ENCODE data around the gene PLCXD3.

PLCXD3 gene

GRCh38 chr5:41306005-41306404 is 204.4 kb downstream of the PLCXD3 start:
- TF ChIP-seq CTCF (IDR thresholded peaks at IDR 0.05; ENCODE audit: low read depth, low read length, missing control alignments) = no peak
- no peak for DNase-seq (ENCODE audit: low read depth)
- H3K4me3 ChIP-seq (ENCODE audit: low read depth, low read length) = no peak overlapping the region

GRCh38 chr5:41305056-41305455 is 205.3 kb downstream of the PLCXD3 start:
- no peak overlapping the region for H3K4me3 ChIP-seq (ENCODE audit: low read depth, low read length)
- TF ChIP-seq CTCF (IDR thresholded peaks at IDR 0.05; ENCODE audit: low read depth, low read length, missing control alignments) = no peak
- DNase-seq (ENCODE audit: low read depth) = no peak

GRCh38 chr5:41296066-41296465 is 214.3 kb downstream of the PLCXD3 start:
- TF ChIP-seq CTCF (IDR thresholded peaks at IDR 0.05; ENCODE audit: low read depth, low read length, missing control alignments) = no peak
- H3K4me3 ChIP-seq (ENCODE audit: low read depth, low read length) = no peak overlapping the region
- no peak for DNase-seq (ENCODE audit: low read depth)

GRCh38 chr5:41291323-41291722 is 219.1 kb downstream of the PLCXD3 start:
- no peak for TF ChIP-seq CTCF (IDR thresholded peaks at IDR 0.05; ENCODE audit: low read depth, low read length, missing control alignments)
- DNase-seq (ENCODE audit: low read depth) = no peak
- H3K4me3 ChIP-seq (ENCODE audit: low read depth, low read length) = no peak overlapping the region

- no peak for TF ChIP-seq CTCF (IDR thresholded peaks at IDR 0.05; ENCODE audit: low read depth, low read length, missing control alignments)
- no peak for DNase-seq (ENCODE audit: low read depth)
These were observed 219.6 kb downstream of the PLCXD3 start for GRCh38 chr5:41290810-41291209.

GRCh38 chr5:41289970-41290464 is 220.4 kb downstream of the PLCXD3 start:
- no peak for TF ChIP-seq CTCF (IDR thresholded peaks at IDR 0.05; ENCODE audit: low read depth, low read length, missing control alignments)
- H3K4me3 ChIP-seq (ENCODE audit: low read depth, low read length) = no peak overlapping the region
- DNase-seq (ENCODE audit: low read depth) = no peak

More at GRCh38 chr5:41290810-41291209, 219.6 kb downstream of the PLCXD3 start:
- no peak overlapping the region for H3K4me3 ChIP-seq (ENCODE audit: low read depth, low read length)

GRCh38 chr5:41286696-41287095 is 223.7 kb downstream of the PLCXD3 start:
- H3K4me3 ChIP-seq (ENCODE audit: low read depth, low read length) = no peak overlapping the region
- no peak for DNase-seq (ENCODE audit: low read depth)
- no peak for TF ChIP-seq CTCF (IDR thresholded peaks at IDR 0.05; ENCODE audit: low read depth, low read length, missing control alignments)

All from GM12864 (cell line).